Activated CD4-positive, alpha-beta T cell treated with anti-CD3 and anti-CD28 coated beads for 48 hours (primary cell): Measurements from ENCODE around the gene PRR27.
"Not testable (repeated sequence)": the region's sequence is repeated elsewhere in the genome, so short reads cannot be mapped to it uniquely, and the experiment has no call there.

ENCODE experiments used
- DNase-seq: peaks from one replicate; pipeline ENCODE4 v3.0.0-alpha.2; 2020

Gene PRR27

GRCh38 chr4:70203601-70204000 lies 49.6 kb downstream of the PRR27 start:
- DNase-seq = no peak

- not testable (repeated sequence) for DNase-seq
Observed at GRCh38 chr4:70212752-70213151, 58.7 kb downstream of the PRR27 start.
